GM12872 (cell line): ENCODE results near the gene EN2.

Experiments
- CTCF ChIP-seq: IDR thresholded peaks from 3 replicates; pipeline ENCODE4 v1.5.1; 2011; ENCODE audit warnings: low read depth, mild to moderate bottlenecking, low read length, moderate library complexity; ENCODE audit not compliant: insufficient read depth

EN2 gene

GRCh38 chr7:155458111-155458877 is at the start of gene EN2:
EN2 (plus strand) TSS chr7:155458129; CDS start chr7:155458378, 249 bp downstream.
- no peak for TF ChIP-seq CTCF

DNA sequence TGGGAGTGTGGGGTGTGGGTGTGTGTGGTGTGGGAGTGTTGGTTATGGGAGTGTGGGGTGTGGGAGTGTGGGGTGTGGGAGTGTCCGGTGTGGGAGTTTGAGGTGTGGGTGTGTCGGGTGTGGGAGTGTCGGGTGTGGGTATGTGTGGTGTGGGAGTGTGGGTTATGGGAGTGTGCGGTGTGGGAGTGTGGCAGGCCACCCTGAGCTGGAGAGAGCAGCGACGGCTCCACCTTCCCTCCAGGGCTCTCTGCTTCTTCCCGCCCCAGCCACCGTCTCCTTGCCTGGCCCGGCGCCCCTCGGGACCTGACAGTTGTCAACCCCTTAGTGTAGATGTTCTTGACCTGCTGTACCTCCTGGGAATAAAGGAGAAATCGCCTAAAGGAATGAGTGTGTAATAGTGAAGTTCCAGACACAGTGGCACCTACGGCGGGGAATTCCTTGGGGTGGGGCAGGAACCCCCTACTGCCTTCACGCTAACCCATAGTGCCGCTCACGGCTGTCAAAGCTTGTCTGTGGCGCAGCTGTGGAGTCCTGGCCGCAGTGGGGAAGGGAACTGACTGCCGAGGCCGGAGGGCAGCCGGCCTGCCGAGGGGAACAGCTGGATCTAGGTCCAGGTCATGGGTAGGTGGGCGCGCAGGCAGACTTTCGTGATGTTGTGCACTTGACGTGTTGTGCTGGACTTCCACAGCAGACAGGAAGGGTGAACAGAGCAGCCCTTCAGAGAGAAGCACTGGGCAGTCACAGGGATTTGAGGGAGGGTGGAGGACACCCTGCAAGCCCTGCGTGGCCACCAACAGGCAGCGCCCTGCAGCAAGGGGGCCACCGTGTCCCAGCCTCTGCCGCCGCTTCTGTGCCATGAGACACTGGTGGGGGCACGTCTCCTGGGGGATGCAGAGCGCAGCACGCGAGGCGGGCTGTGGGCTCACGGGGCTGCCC is 49.0 kb upstream of the EN2 start:
- no peak for TF ChIP-seq CTCF

DNA sequence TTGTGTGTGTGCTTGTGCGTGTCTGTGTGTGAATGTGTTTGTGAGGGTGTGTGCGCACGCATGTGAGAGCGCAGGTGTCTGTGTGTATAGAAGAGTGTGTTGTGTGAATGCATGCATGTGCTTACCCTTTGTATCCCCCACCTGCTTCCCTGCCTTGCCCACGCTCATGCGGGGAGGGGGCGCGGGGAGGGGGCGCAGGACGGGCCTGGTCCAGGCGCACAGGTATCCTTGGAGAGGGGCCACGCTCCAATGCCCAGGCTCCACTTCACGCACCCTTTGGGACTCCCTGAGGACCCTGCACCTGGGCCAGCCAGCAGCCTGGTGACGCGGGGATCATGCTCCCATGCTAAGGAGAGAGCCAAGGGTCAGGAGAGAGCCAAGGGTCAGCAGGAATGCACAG is 47.9 kb upstream of the EN2 start:
- no peak for TF ChIP-seq CTCF

GRCh38 chr7:155410431-155410830 is 47.5 kb upstream of the EN2 start:
- TF ChIP-seq CTCF: no peak

GRCh38 chr7:155411718-155412415 is 46.1 kb upstream of the EN2 start:
- no peak for TF ChIP-seq CTCF

DNA sequence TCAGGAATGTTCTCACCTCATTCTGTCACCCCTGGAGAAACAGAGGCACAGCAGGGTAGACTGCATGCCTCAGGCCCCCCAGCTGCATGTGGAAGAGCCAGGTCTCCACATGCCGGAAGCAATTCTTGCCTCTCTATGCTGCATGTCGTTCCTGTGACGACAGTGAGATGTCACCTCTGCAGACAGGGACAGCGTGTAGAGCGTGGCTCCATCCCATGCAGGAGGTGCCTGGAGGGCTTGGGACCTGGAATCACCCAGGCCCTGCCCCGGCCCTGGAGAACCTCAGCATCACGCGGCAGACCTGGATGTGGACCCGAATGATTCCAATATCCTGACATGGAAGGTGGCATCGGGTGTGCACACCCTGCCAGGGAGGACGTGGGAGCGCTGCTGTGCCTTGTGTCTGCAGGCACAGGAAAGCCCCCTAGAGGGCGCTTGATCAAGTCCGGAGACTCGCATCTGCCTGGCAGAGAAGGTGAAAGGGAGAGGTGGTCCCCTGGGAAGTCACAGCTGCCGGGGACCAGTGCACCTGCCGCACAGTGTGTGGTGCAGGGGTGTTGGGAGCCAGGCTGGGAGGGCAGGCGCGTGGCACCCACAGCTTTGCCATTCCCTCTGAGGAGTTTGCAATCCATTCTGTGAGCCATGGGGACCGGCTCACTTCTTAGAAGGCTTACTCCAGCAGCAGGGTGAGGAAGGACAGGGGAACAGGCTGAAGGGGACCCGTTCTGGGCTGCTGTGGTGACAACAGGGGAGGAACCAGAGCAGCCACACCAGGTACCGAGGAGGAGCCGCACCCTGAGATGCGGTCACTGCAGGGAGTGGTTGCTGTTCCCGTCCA is 45.3 kb upstream of the EN2 start:
- peak; percentile 93 for TF ChIP-seq CTCF
